HG02943 (cell line): ENCODE data around the gene TNFAIP8L3.
"Not testable (repeated sequence)": the region's sequence is repeated elsewhere in the genome, so short reads cannot be mapped to it uniquely, and the experiment has no call there.

Experiments used
- ATAC-seq: cut with Tn5 transposase; IDR thresholded peaks from one replicate; pipeline ENCODE4 v1.9.1; 2021; ENCODE audit warnings: mild to moderate bottlenecking, low read depth, moderate library complexity; ENCODE audit not compliant: unreplicated experiment

Gene TNFAIP8L3

DNA sequence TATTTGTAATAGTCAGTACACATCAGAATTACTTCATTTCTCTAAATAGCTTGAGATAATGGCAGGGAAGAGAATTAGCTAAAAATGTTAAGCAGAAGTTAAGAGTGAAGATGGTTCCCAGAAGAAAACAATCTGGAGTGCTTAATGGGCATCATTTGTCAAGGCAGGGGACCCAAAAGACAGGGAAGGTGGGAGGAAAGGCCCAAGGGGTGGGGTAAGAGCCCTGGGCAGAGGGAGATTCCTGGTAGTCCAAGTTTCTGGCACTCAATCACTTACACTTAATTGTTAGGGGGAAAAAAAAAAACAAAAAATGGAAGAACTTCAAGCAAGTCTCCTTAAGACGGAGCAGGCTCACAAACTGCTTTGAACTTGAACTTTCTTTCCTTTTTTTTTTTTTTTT lies 28.9 kb downstream of the TNFAIP8L3 start:
- ATAC-seq: no peak

GRCh38 chr15:51065261-51065660 lies 29.4 kb downstream of the TNFAIP8L3 start:
- ATAC-seq: no peak

- no peak for ATAC-seq
Observed at GRCh38 chr15:51062736-51063135, 32.0 kb downstream of the TNFAIP8L3 start.

DNA sequence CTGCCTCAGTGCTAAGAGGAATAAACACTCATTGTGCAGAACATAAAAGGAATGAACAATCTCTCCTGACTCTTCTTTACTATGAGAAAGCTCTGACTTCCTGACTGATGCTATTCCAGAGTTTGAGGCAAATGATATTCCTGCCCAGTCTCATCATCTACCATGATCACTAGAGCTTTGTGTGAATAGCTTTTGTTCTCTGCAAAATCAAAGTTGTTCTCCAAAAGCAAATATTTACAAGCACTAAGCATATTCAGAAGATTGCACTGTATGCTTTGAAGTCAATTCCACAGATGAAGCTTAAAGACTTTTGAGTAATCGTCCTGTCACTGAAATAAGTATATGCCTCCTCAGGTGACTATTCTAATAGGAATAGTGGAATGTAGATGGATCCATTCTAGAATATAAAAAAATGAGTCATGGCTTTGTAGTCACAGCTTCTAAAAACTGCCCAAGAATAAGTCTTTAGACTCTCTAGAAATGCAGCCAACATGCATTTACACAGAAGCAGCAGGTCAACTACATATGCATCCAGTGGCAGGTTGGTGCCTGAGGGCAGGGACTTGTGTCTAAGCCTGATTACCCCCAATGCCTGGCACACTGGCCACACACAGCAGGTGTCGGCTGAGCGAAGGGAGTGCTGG lies 34.6 kb downstream of the TNFAIP8L3 start:
- ATAC-seq: no peak

- ATAC-seq: no peak
Observed at GRCh38 chr15:51054535-51054934, 40.2 kb downstream of the TNFAIP8L3 start.

DNA sequence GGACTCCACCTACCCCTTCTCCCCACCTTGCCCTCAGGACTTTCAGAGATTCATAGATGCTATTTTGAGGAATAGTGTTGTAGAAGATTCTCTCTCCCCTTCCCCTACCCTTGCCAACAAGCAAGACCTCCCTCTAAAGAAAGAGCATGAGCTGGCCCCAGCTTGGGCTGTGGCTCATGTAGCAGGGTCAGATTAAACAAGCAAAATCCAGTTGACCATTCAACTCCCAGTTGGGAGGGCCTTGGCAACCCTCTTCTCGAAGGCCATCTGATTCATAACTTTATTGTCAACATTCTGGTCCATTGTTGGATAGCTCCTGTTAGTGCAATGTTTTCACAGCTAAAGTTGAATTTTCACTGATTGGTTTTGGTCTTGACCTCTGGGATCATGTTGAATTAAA lies 41.1 kb downstream of the TNFAIP8L3 start:
- ATAC-seq: no peak

DNA sequence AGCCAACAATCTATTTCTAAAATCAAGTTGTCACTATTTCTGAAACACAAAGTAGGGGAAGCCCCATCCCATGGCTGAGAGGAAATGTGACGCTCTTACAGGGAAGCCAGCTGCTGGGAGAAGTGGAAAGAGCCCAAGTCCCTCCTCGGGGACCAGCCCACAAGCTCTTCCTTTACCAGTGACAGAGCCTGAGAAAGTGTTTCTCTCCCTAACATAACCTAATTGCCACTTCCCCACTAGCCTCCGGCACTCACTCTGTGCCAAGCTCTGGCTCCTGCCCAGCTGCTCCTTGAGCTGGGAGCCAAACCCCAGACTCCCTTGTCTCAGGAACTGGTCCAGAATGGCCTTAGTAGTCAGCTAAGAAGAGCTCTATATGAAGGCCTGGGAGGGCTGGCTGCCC lies 42.9 kb downstream of the TNFAIP8L3 start:
- no peak for ATAC-seq

- ATAC-seq: no peak
Observed at GRCh38 chr15:51049081-51049480, 45.6 kb downstream of the TNFAIP8L3 start.

GRCh38 chr15:51048308-51048707 lies 46.4 kb downstream of the TNFAIP8L3 start:
- ATAC-seq: no peak

DNA sequence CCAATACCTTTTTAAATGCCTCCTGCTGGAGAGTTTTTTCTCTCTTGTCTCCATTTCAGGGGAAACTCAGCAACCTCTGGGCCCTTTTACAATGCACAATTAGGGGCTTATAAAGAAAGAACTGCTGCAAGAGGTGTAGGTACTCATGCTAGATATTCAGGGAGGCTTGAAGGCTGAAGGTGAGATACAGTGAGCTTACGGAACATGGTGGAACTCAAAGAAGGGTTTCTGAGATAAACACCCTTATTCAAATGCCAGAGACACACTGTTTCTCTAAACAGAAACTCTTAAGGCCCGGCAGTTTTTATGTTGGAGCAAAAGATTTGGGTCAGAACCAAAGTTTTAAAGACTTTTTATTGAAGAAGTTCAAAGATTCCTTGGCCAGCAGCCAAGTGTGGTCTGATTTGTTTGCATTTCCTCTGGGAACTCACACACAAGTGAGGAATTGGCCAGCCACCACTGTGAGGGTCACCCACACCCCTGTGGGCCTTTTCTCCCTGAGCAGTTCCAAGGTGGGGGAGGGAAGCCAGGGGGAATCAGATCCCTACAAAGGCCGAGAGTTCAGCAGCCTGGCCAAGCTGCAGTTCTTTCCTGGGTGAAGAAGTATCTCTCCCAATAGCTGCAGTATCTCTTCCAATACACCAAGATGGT lies 47.8 kb downstream of the TNFAIP8L3 start:
- ATAC-seq: no peak

- no peak for ATAC-seq
Observed at GRCh38 chr15:51046016-51046415, 48.7 kb downstream of the TNFAIP8L3 start.

- ATAC-seq: no peak
Observed at GRCh38 chr15:51044037-51044727, 50.5 kb downstream of the TNFAIP8L3 start.

GRCh38 chr15:51038974-51039319 lies 55.8 kb downstream of the TNFAIP8L3 start:
- ATAC-seq: no peak

- ATAC-seq: no peak
Observed at GRCh38 chr15:51038162-51038973, 56.3 kb downstream of the TNFAIP8L3 start.

DNA sequence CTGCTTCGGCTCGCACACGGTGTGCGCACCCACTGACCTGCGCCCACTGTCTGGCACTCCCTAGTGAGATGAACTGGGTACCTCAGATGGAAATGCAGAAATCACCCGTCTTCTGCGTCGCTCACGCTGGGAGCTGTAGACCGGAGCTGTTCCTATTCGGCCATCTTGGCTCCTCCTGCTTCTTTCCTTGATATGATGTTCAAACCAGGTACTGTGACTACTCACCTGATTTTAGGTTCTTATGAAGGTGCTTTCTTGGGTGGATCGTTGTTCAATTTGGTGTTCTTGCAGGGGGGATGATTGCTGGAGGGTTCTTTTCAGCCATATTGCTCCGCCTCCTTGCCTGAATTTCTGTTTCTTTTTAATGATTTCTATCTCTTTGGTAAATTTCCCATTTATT lies 57.2 kb downstream of the TNFAIP8L3 start:
- not testable (repeated sequence) for ATAC-seq

DNA sequence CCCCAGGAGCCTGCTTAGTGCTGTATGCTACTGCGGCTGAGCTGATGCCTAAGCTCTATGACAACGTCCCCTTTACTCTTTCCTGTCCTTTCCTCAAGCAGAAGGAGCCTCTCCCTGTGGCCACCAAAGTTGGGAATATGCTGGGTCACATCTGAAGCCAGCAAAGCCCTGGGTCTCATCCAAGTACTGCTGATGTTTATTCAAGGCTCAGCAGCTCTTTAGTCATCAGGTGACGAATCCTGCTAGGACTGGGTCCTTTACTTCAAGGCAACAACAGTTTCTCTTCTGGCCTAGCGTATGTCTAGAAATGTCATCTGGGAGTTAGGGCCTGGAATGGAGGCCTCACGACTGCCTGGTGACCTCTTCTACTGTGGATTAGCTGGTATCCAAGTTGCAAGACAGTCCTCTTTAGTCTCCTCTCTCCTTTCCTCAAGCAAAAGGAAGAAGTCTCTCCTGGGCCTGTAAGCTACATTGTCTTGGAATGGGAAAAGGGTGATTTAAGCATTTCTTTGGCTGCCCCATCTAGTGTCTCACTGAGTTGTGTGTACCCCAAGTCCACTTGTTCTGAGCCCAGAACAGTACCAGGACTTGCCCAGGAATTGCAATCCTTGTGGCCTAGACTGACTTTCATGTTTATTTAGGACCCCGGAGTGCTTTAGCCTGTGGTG lies 63.9 kb downstream of the TNFAIP8L3 start:
- no peak for ATAC-seq

- no peak for ATAC-seq
Observed at GRCh38 chr15:51025454-51025846, 69.3 kb downstream of the TNFAIP8L3 start.

GRCh38 chr15:51024735-51025453 lies 69.8 kb downstream of the TNFAIP8L3 start:
- no peak for ATAC-seq

GRCh38 chr15:51023499-51023898 lies 71.2 kb downstream of the TNFAIP8L3 start:
- no peak for ATAC-seq

DNA sequence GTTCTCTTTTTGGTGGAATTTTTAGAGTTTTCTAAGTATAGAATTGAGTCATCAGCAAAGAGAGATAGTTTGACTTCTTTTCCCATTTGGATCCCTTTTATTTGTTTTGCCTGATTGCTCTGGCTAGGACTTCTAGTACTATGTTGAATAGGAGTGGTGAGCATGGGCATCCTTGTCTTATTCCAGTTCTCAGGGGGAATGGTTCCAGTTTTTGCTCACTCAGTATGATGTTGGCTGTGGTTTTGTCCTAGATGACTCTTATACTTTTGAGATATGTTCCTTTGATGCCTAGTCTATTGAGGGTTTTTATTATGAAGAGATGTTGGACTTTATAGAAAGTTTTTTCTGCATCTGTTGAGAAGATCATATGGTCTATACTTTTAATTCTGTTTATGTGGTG lies 72.5 kb downstream of the TNFAIP8L3 start:
- no peak for ATAC-seq
